ENCODE results near the gene ASCL5.
A peak's percentile ranks its signal among the peaks of the same experiment; 100 is the strongest.
"Not testable (repeated sequence)": the region's sequence is repeated elsewhere in the genome, so short reads cannot be mapped to it uniquely, and the experiment has no call there.

The ASCL5 gene

GRCh38 chr1:201170533-201171062, 43.6 kb upstream of the ASCL5 start:
- peak overlapping the region; percentile 74 for H3K27ac ChIP-seq
- TF ChIP-seq ZFX (IDR thresholded peaks at IDR 0.05): no peak
- no peak for TF ChIP-seq CTCF (conservative IDR thresholded peaks at IDR 0.05)

GRCh38 chr1:201169971-201170532, 43.1 kb upstream of the ASCL5 start:
- TF ChIP-seq ZFX (IDR thresholded peaks at IDR 0.05): no peak
- no peak for TF ChIP-seq CTCF (conservative IDR thresholded peaks at IDR 0.05)
- H3K27ac ChIP-seq: peak overlapping the region; percentile 74

- TF ChIP-seq ZFX (IDR thresholded peaks at IDR 0.05) (no peak), CTCF (conservative IDR thresholded peaks at IDR 0.05) (no peak)
- H3K27ac ChIP-seq: no peak overlapping the region
Measured at GRCh38 chr1:201169203-201169602, 42.2 kb upstream of the ASCL5 start.

GRCh38 chr1:201167041-201167991, 40.3 kb upstream of the ASCL5 start:
- H3K27ac ChIP-seq: no peak overlapping the region
- no peak for TF ChIP-seq CTCF (conservative IDR thresholded peaks at IDR 0.05)
- no peak for TF ChIP-seq ZFX (IDR thresholded peaks at IDR 0.05)

GRCh38 chr1:201164645-201165044, 37.7 kb upstream of the ASCL5 start:
- no peak for TF ChIP-seq ZFX (IDR thresholded peaks at IDR 0.05)
- no peak for TF ChIP-seq CTCF (conservative IDR thresholded peaks at IDR 0.05)
- H3K27ac ChIP-seq: no peak overlapping the region

- no peak for TF ChIP-seq CTCF (conservative IDR thresholded peaks at IDR 0.05)
- TF ChIP-seq ZFX (IDR thresholded peaks at IDR 0.05): no peak
Measured at GRCh38 chr1:201163707-201164106, 36.7 kb upstream of the ASCL5 start.

GRCh38 chr1:201163036-201163435, 36.1 kb upstream of the ASCL5 start:
- not testable (repeated sequence) for H3K27ac ChIP-seq

More at GRCh38 chr1:201163707-201164106, 36.7 kb upstream of the ASCL5 start:
- no peak overlapping the region for H3K27ac ChIP-seq

Data from C4-2B (cell line).